Neutrophil (primary cell): Measurements from ENCODE around the gene IPCEF1.

Experiments used
- H3K27ac ChIP-seq: fragments of 200-600 bp; sonication (generic); 2 replicates; pipeline ENCODE4 v1.5.1; 2016; ENCODE audit warnings: mild to moderate bottlenecking, moderate library complexity
- H3K27me3 ChIP-seq: fragments of 200-600 bp; sonication (generic); 2 replicates; pipeline ENCODE4 v1.6.0; 2016; ENCODE audit warnings: mild to moderate bottlenecking
- H3K36me3 ChIP-seq: fragments of 200-600 bp; sonication (generic); 2 replicates; pipeline ENCODE4 v1.5.1; 2017
- H3K4me1 ChIP-seq, 2 experiments: fragments of 200-600 bp in 1 of 2; sonication (generic) in 1 of 2; 1 replicate in 1 of 2; 2 replicates in 1 of 2; pipeline versions ENCODE4 v1.5.1 to v1.6.1; 2013 to 2016; ENCODE audit warnings: low read depth in 1 of 2, low read length in 1 of 2, mild to moderate bottlenecking in 1 of 2, moderate library complexity in 1 of 2; ENCODE audit not compliant: control insufficient read depth in 1 of 2, insufficient read depth in 1 of 2
- H3K4me3 ChIP-seq, 2 experiments: fragments of 200-600 bp in 1 of 2; sonication (generic) in 1 of 2; 1 replicate in 1 of 2; 2 replicates in 1 of 2; pipeline ENCODE4 v1.5.1; 2013 to 2016; ENCODE audit warnings: low read depth in 1 of 2, low read length in 1 of 2, mild to moderate bottlenecking in 1 of 2, moderate library complexity in 1 of 2
- H3K9me3 ChIP-seq: fragments of 200-600 bp; sonication (generic); 2 replicates; pipeline ENCODE4 v1.5.1; 2016
- CTCF ChIP-seq: fragments of 200-600 bp; sonication (generic); IDR thresholded peaks from 2 replicates; pipeline ENCODE4 v1.5.1; 2016; ENCODE audit warnings: antibody characterized with exemption

The IPCEF1 gene

DNA sequence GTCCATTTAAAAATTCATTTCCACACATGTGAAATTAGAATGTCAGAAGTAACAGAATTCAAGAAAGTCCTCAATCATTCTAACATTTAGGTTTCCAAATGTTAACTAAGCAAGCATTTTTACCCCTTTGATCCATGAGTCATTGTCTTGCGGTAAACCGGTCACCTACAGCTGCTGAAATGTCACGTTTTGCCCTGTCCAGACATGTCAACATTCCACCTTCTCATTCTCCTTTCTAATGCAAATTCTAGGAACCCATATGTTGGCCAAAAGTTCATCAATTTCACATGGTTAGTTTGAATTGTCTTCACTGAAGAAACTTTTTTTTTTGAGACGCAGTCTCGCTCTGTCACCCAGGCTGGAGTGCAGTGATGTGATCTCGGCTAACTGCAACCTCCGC, 117.2 kb downstream of the IPCEF1 start:
- Histone ChIP-seq H3K36me3 (peaks cover 20% of the 10 kb centered on the region), H3K27me3 (no peaks in the 10 kb centered on the region), H3K4me1 (peaks cover 14 to 15% of the 10 kb centered on the region in 2 experiments), H3K27ac (peak overlapping the region; percentile 16), H3K4me3 (no peak overlapping the region), H3K9me3 (no peaks in the 10 kb centered on the region)
- no peak for TF ChIP-seq CTCF

DNA sequence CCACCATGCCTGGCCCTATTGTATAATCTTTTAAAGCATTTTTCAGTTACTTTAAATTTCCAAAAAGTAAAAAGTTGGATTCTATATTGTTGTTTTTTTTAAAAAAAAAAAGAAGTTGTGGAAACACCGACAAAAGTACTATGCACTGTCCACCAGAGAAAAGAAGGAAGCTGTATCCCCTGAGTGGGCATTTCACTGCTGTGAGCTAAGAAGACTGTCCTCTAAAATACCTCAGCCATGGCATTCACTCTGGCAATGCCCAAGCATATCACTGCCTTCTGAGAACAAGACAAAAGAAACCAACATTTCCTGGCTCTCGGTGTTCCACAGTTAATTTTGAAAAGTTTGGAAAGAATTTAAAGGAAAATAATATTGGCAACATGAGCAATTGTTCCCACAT, 117.8 kb downstream of the IPCEF1 start:
- peaks cover 17 to 18% of the 10 kb centered on the region in 2 experiments for H3K4me1 ChIP-seq
- no peak overlapping the region for H3K4me3 ChIP-seq
- peaks cover 15% of the 10 kb centered on the region for H3K36me3 ChIP-seq
- TF ChIP-seq CTCF: no peak
- H3K27ac ChIP-seq: peak overlapping the region; percentile 16
- no peaks in the 10 kb centered on the region for H3K27me3 ChIP-seq
- H3K9me3 ChIP-seq: no peaks in the 10 kb centered on the region

GRCh38 chr6:154236646-154237301, 119.8 kb downstream of the IPCEF1 start:
- H3K27me3 ChIP-seq: no peaks in the 10 kb centered on the region
- H3K36me3 ChIP-seq: peaks cover 1% of the 10 kb centered on the region
- no peak for TF ChIP-seq CTCF
- H3K4me3 ChIP-seq: no peak overlapping the region
- H3K27ac ChIP-seq: no peak overlapping the region
- H3K9me3 ChIP-seq: no peaks in the 10 kb centered on the region
- peaks cover 7 to 11% of the 10 kb centered on the region in 2 experiments for H3K4me1 ChIP-seq

DNA sequence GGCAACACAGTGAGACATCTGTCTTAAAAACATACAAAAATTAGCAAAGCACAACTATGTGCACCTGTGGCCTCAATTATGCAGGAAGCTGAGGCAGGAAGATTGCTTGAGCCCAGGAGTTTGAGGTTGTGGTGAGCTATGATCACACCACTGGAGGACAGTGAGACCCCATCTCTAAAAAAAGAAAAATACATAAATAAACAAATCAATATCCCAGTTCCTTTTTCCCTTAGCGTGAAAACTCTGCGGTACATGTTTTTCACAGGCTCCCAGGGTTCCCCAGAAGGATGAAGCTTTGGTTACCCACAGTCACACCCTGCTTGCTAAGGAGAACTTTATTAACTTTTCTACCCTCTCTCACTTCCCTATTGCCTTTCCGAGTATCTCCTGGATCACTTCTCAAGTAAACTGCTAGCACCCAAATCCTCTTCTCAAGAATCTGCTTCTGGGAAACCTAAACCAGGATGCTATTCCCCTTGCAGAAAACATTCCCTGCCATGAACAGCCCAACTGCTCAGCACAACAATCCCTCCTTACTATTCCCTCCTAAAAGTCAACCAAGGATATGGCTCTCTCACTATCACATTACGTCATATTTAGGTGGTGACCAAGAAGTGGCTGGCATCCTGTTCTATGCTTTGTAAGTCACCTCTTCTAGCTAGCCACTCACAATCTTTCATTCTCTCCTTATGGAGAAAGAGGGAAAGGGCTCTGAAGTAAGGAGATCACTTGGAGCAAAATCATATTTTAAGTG, 122.4 kb downstream of the IPCEF1 start:
- Histone ChIP-seq H3K4me1 (peaks cover 7 to 18% of the 10 kb centered on the region in 2 experiments), H3K36me3 (no peaks in the 10 kb centered on the region), H3K9me3 (no peaks in the 10 kb centered on the region), H3K4me3 (no peak overlapping the region), H3K27ac (peak overlapping the region; percentile 72), H3K27me3 (no peaks in the 10 kb centered on the region)
- TF ChIP-seq CTCF: no peak

DNA sequence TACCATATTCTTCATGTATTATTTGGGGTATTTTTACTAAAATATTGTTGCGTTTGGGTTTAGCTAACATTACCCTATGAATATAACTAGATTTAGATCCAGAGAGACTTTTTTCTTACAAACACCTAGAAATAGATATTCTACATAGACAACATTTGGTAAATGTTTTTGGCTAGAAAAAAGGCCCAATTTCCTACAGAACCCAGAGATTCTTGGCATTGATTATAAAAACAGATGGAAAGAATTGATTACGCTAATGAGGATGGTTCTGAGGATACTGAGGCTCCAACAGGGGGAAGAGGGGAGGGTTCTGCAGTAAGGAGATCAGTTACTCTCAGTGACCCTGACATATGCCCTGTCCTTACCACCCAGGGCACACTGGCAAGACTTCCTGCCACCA, 123.2 kb downstream of the IPCEF1 start:
- no peaks in the 10 kb centered on the region for H3K27me3 ChIP-seq
- H3K36me3 ChIP-seq: peaks cover 7% of the 10 kb centered on the region
- H3K27ac ChIP-seq: peak overlapping the region; percentile 72
- H3K9me3 ChIP-seq: no peaks in the 10 kb centered on the region
- H3K4me3 ChIP-seq: no peak overlapping the region
- peaks cover 7 to 18% of the 10 kb centered on the region in 2 experiments for H3K4me1 ChIP-seq
- no peak for TF ChIP-seq CTCF
